DOHH2 (cell line): ENCODE data around the gene SLC9A7.

ENCODE experiments used
- H3F3A ChIP-seq: fragments of 200-600 bp; sonication (generic), shearing (Covaris generic); 2 replicates; pipeline ENCODE4 v1.6.0; 2016; ENCODE audit warnings: antibody characterized with exemption, mild to moderate bottlenecking; ENCODE audit not compliant: control insufficient read depth, insufficient read depth
- H3K27ac ChIP-seq: fragments of 200-600 bp; sonication (generic); 2 replicates; pipeline ENCODE4 v1.5.1; 2014; ENCODE audit warnings: low read depth, mild to moderate bottlenecking, low read length, moderate library complexity
- H3K27me3 ChIP-seq: fragments of 200-600 bp; sonication (generic); 2 replicates; pipeline ENCODE4 v1.6.1; 2014; ENCODE audit warnings: mild to moderate bottlenecking, low read length, mixed read lengths; ENCODE audit not compliant: control insufficient read depth
- H3K36me3 ChIP-seq: fragments of 200-600 bp; sonication (generic); 2 replicates; pipeline ENCODE4 v1.6.1; 2014; ENCODE audit warnings: mild to moderate bottlenecking, low read length, moderate library complexity, mixed read lengths; ENCODE audit not compliant: control insufficient read depth
- H3K4me1 ChIP-seq: fragments of 200-600 bp; sonication (generic); 2 replicates; pipeline ENCODE4 v1.6.1; 2014; ENCODE audit warnings: mild to moderate bottlenecking, low read length, mixed read lengths; ENCODE audit not compliant: control insufficient read depth
- H3K4me2 ChIP-seq: fragments of 200-600 bp; sonication (generic); 2 replicates; pipeline ENCODE4 v1.6.0; 2014; ENCODE audit warnings: mild to moderate bottlenecking, low read length, moderate library complexity
- H3K4me3 ChIP-seq: fragments of 200-600 bp; sonication (generic); 2 replicates; pipeline ENCODE4 v1.5.1; 2014; ENCODE audit warnings: mild to moderate bottlenecking, low read length, mixed read lengths
- H3K79me2 ChIP-seq: fragments of 200-600 bp; sonication (generic); 2 replicates; pipeline ENCODE4 v1.6.1; 2014; ENCODE audit warnings: mild to moderate bottlenecking, low read length, mixed read lengths; ENCODE audit not compliant: control insufficient read depth
- H3K9me2 ChIP-seq: fragments of 200-600 bp; sonication (generic); replicated peaks from 2 replicates; pipeline ENCODE4 v1.6.1; 2014; ENCODE audit warnings: mild to moderate bottlenecking, low read length, mixed read lengths; ENCODE audit not compliant: control insufficient read depth
- H3K9me3 ChIP-seq: fragments of 200-600 bp; sonication (generic); 2 replicates; pipeline ENCODE4 v1.6.1; 2014; ENCODE audit warnings: antibody characterized with exemption, low read length, mixed read lengths; ENCODE audit not compliant: control insufficient read depth, insufficient read depth
- H4K20me1 ChIP-seq: fragments of 200-600 bp; sonication (generic); 2 replicates; pipeline ENCODE4 v1.6.0; 2014; ENCODE audit warnings: low read depth, mild to moderate bottlenecking, antibody characterized with exemption, low read length, moderate library complexity; ENCODE audit not compliant: control insufficient read depth, insufficient read depth
- CTCF ChIP-seq: fragments of 200-600 bp; sonication (generic); IDR thresholded peaks from one replicate; pipeline ENCODE4 v1.5.1; 2014; ENCODE audit warnings: antibody characterized with exemption, mild to moderate bottlenecking, low read depth, low read length; ENCODE audit not compliant: poor library complexity, severe bottlenecking
- EZH2phosphoT487 ChIP-seq: fragments of 200-600 bp; sonication (generic); IDR thresholded peaks from 2 replicates; pipeline ENCODE4 v1.6.1; 2017; ENCODE audit warnings: borderline replicate concordance, mild to moderate bottlenecking, antibody characterized with exemption, low read length, moderate library complexity, mixed read lengths

The SLC9A7 gene

GRCh38 chrX:46620505-46620904, 138.4 kb downstream of the SLC9A7 start:
- Histone ChIP-seq H3K27me3 (no peaks in the 10 kb centered on the region), H3K4me3 (no peak overlapping the region), H3K4me1 (no peaks in the 10 kb centered on the region), H4K20me1 (no peaks in the 10 kb centered on the region), H3K36me3 (peaks cover 7% of the 10 kb centered on the region; the same call in 1 of the 2 replicates), H3K9me2 (no peaks in the 10 kb centered on the region), H3K27ac (no peak overlapping the region), H3K9me3 (no peaks in the 10 kb centered on the region), H3K79me2 (no peaks in the 10 kb centered on the region), H3F3A (no peaks in the 10 kb centered on the region), H3K4me2 (no peak overlapping the region)
- TF ChIP-seq CTCF (no peak), EZH2phosphoT487 (no peak)

GRCh38 chrX:46618947-46619346, 140.0 kb downstream of the SLC9A7 start:
- Histone ChIP-seq H3K79me2 (no peaks in the 10 kb centered on the region), H3K9me3 (no peaks in the 10 kb centered on the region), H3K4me3 (no peak overlapping the region), H3K27me3 (no peaks in the 10 kb centered on the region), H3F3A (no peaks in the 10 kb centered on the region), H3K27ac (no peak overlapping the region), H3K36me3 (peaks cover 7% of the 10 kb centered on the region; the same call in 1 of the 2 replicates), H3K9me2 (no peaks in the 10 kb centered on the region), H3K4me2 (no peak overlapping the region), H3K4me1 (no peaks in the 10 kb centered on the region), H4K20me1 (no peaks in the 10 kb centered on the region)
- no peak for TF ChIP-seq EZH2phosphoT487

- H3K4me1 ChIP-seq: no peaks in the 10 kb centered on the region
- H4K20me1 ChIP-seq: no peaks in the 10 kb centered on the region
- no peak overlapping the region for H3K27ac ChIP-seq
- H3K36me3 ChIP-seq: peaks cover 7% of the 10 kb centered on the region; the same call in 1 of the 2 replicates
- no peak overlapping the region for H3K4me2 ChIP-seq
- no peaks in the 10 kb centered on the region for H3K79me2 ChIP-seq
- no peaks in the 10 kb centered on the region for H3K9me3 ChIP-seq
- no peak overlapping the region for H3K4me3 ChIP-seq
- no peaks in the 10 kb centered on the region for H3K9me2 ChIP-seq
- TF ChIP-seq CTCF (no peak), EZH2phosphoT487 (no peak)
- no peaks in the 10 kb centered on the region for H3F3A ChIP-seq
- no peaks in the 10 kb centered on the region for H3K27me3 ChIP-seq
Measured at GRCh38 chrX:46617906-46618305, 141.0 kb downstream of the SLC9A7 start.

- H3K9me3 ChIP-seq: no peaks in the 10 kb centered on the region
- no peaks in the 10 kb centered on the region for H3K79me2 ChIP-seq
- no peak overlapping the region for H3K4me3 ChIP-seq
- H3K36me3 ChIP-seq: no peaks in the 10 kb centered on the region
- H3K9me2 ChIP-seq: no peaks in the 10 kb centered on the region
- H3K27ac ChIP-seq: no peak overlapping the region
- H3K27me3 ChIP-seq: no peaks in the 10 kb centered on the region
- no peaks in the 10 kb centered on the region for H3K4me1 ChIP-seq
- H4K20me1 ChIP-seq: no peaks in the 10 kb centered on the region
- TF ChIP-seq EZH2phosphoT487: no peak
- H3K4me2 ChIP-seq: no peak overlapping the region
- no peaks in the 10 kb centered on the region for H3F3A ChIP-seq
Measured at GRCh38 chrX:46611658-46612362, 147.1 kb downstream of the SLC9A7 start.
